MCF 10A (cell line): ENCODE data around the gene PEX19. TPM values are rescaled to one million over a fixed set of nuclear protein-coding genes. Genes with fewer than 3 reads are reported as not detected.
"Not testable (repeated sequence)": the region's sequence is repeated elsewhere in the genome, so short reads cannot be mapped to it uniquely, and the experiment has no call there.

ENCODE experiments used
- BruUV-seq: library from RNA; stranded (reverse); fragments of 400-500 nt; replicated peaks from 2 replicates; lab custom pipeline; 2021; lab: Mats Ljungman, UMichigan
- CTCF ChIA-PET: fragments of 300-600 bp; sonication (Branson Sonifier 250); formaldehyde crosslinking; extraction: SDS; loops from one replicate; lab custom pipeline; 2021; ENCODE audit warnings: antibody characterized with exemption, inconsistent platforms; lab: Yijun Ruan, JAX
- POLR2A ChIA-PET: fragments of 300-600, 350-650 bp; sonication (Branson Sonifier 250); formaldehyde crosslinking; extraction: SDS; loops from one replicate; lab custom pipeline; 2020; ENCODE audit warnings: antibody characterized with exemption, inconsistent platforms; lab: Yijun Ruan, JAX
- DNase-seq: peaks from one replicate; pipeline ENCODE4 v3.0.0-alpha.2; 2018; ENCODE audit not compliant: unreplicated experiment
- H3K27ac Mint-ChIP-seq: one replicate; pipeline ENCODE4 v1.8.0; 2022; ENCODE audit warnings: mild to moderate bottlenecking, low read depth, mixed read lengths; ENCODE audit not compliant: unreplicated experiment
- H3K27me3 Mint-ChIP-seq: one replicate; pipeline ENCODE4 v1.8.0; 2022; ENCODE audit warnings: mixed read lengths; ENCODE audit not compliant: insufficient read depth, unreplicated experiment
- H3K36me3 Mint-ChIP-seq: one replicate; pipeline ENCODE4 v1.8.0; 2022; ENCODE audit warnings: mild to moderate bottlenecking, moderate library complexity, mixed read lengths; ENCODE audit not compliant: insufficient read depth, unreplicated experiment
- H3K4me1 Mint-ChIP-seq: one replicate; pipeline ENCODE4 v1.8.0; 2022; ENCODE audit warnings: mixed read lengths; ENCODE audit not compliant: insufficient read depth, unreplicated experiment
- H3K4me3 Mint-ChIP-seq: one replicate; pipeline ENCODE4 v1.8.0; 2022; ENCODE audit warnings: mild to moderate bottlenecking, moderate library complexity, mixed read lengths; ENCODE audit not compliant: unreplicated experiment
- H3K9me3 Mint-ChIP-seq: one replicate; pipeline ENCODE4 v1.8.0; 2022; ENCODE audit warnings: mixed read lengths; ENCODE audit not compliant: unreplicated experiment
- CTCF ChIP-seq: fragments of 200-600 bp; IDR thresholded peaks from one replicate; pipeline ENCODE4 v1.8.0; 2022; ENCODE audit warnings: antibody characterized with exemption, mild to moderate bottlenecking; ENCODE audit not compliant: unreplicated experiment
- intact Hi-C: fragments of 100-400 bp; cut with micrococcal nuclease; formaldehyde crosslinking; loops from 2 replicates; pipeline ENCODE4 v1.14.1; 2022
- total RNA-seq: library from RNA; stranded (reverse); gene quantifications from 2 replicates; pipeline ENCODE4 v1.2.3, GENCODE V29; 2022

The PEX19 gene
- total RNA-seq, 1 experiment from 2014 or later, result 61.2 TPM

GRCh38 chr1:160293020-160293968 is 8.4 kb upstream of the PEX19 start:
- Mint-ChIP-seq H3K27ac (peak overlapping the region; percentile 46), H3K4me1 (no peaks in the 10 kb centered on the region), H3K27me3 (no peaks in the 10 kb centered on the region), H3K36me3 (peaks cover 97% of the 10 kb centered on the region), H3K4me3 (no peak overlapping the region), H3K9me3 (no peaks in the 10 kb centered on the region)
- ChIA-PET CTCF (interaction anchor here (0.6 to 9.5 kb wide), 46 partner anchors 11 to 918 kb away, joined by 3 to 208 read pairs (median 10); partner anchors contain the start of genes CASQ1, DCAF8, IGSF8 and PEX19), POLR2A (interaction anchor here (0.5 to 5.2 kb wide), 9 partner anchors 9 to 328 kb away, joined by 3 to 51 read pairs (median 4); partner anchors contain the start of genes DCAF8, IGSF8 and PEX19)
- intact Hi-C loops, result loop anchor here (5.0 kb wide), 1 partner anchor 124 kb away; no protein-coding TSS in a partner anchor
- no TSS peak for BruUV-seq
- no peak for TF ChIP-seq CTCF
- DNase-seq, result no peak

- peak; percentile 89 for TF ChIP-seq CTCF
- H3K9me3 Mint-ChIP-seq, result no peaks in the 10 kb centered on the region
- no peak overlapping the region for H3K4me3 Mint-ChIP-seq
- no peaks in the 10 kb centered on the region for H3K4me1 Mint-ChIP-seq
- POLR2A ChIA-PET, result interaction anchor here (0.6 to 5.2 kb wide), 19 partner anchors 10 to 194 kb away, joined by 3 to 51 read pairs (median 4); partner anchors contain the start of genes CASQ1, COPA, DCAF8 and IGSF8
- CTCF ChIA-PET, result interaction anchor here (0.5 to 9.5 kb wide), 98 partner anchors 10 to 1439 kb away, joined by 3 to 208 read pairs (median 5); partner anchors contain the start of genes CASQ1, CFAP45, DCAF8 and IGSF8
- peaks cover 80% of the 10 kb centered on the region for H3K36me3 Mint-ChIP-seq
- peak overlapping the region; percentile 61 for H3K27ac Mint-ChIP-seq
- no peaks in the 10 kb centered on the region for H3K27me3 Mint-ChIP-seq
- no TSS peak for BruUV-seq
- DNase-seq, result peak; percentile 79
- intact Hi-C loops, result loop anchor here (1.0 to 5.0 kb wide), 3 partner anchors 98 to 190 kb away; no protein-coding TSS in a partner anchor
Measured at GRCh38 chr1:160291248-160292220, 6.6 kb upstream of the PEX19 start.

- H3K27me3 Mint-ChIP-seq, BruUV-seq, DNase-seq, H3K27ac Mint-ChIP-seq, H3K9me3 Mint-ChIP-seq, H3K4me3 Mint-ChIP-seq, intact Hi-C loops: not testable (repeated sequence)
- H3K4me1 Mint-ChIP-seq, result peaks cover 19% of the 10 kb centered on the region
- CTCF ChIA-PET, result interaction anchor here (0.7 to 9.5 kb wide), 17 partner anchors 12 to 352 kb away, joined by 3 to 208 read pairs (median 5); partner anchors contain the start of genes CASQ1, DCAF8 and PEA15
- H3K36me3 Mint-ChIP-seq, result peaks cover 60% of the 10 kb centered on the region
- POLR2A ChIA-PET, result interaction anchor here (0.6 to 5.2 kb wide), 4 partner anchors 9 to 257 kb away, joined by 3 to 51 read pairs (median 4); partner anchors contain the start of gene DCAF8
Measured at GRCh38 chr1:160287769-160288168, 2.8 kb upstream of the PEX19 start.

GRCh38 chr1:160285506-160285905 is 573 bp upstream of the PEX19 start:
- no TSS peak for BruUV-seq
- Mint-ChIP-seq H3K27ac (peak overlapping the region; percentile 99), H3K36me3 (peaks cover 60% of the 10 kb centered on the region), H3K4me1 (peaks cover 19% of the 10 kb centered on the region), H3K27me3 (no peaks in the 10 kb centered on the region), H3K9me3 (no peaks in the 10 kb centered on the region), H3K4me3 (peak overlapping the region; percentile 100)
- DNase-seq, result no peak
- POLR2A ChIA-PET, result interaction anchor here (0.7 to 6.5 kb wide), 36 partner anchors 11 to 735 kb away, joined by 3 to 247 read pairs (median 6); partner anchors contain the start of genes COPA, DCAF8, F11R and IGSF8
- intact Hi-C loops, result no loop called here
- no peak for TF ChIP-seq CTCF
- CTCF ChIA-PET, result interaction anchor here (0.5 to 2.4 kb wide), 13 partner anchors 25 to 701 kb away, joined by 3 to 19 read pairs (median 5); no protein-coding TSS in a partner anchor
